Esophagus muscularis mucosa (tissue), 4 donors: ENCODE data around the gene KYAT1.

Experiments used
- EP300 ChIP-seq: sonication (generic); formaldehyde crosslinking; IDR thresholded peaks from one replicate; pipeline ENCODE4 v1.6.1; 2017; ENCODE audit warnings: antibody characterized with exemption
- POLR2A ChIP-seq: fragments of 450-650 bp; IDR thresholded peaks from one replicate; pipeline ENCODE4 v1.6.1; 2017; ENCODE audit warnings: antibody characterized with exemption, moderate library complexity, mild to moderate bottlenecking, low read depth
- POLR2AphosphoS5 ChIP-seq, 2 donors: sonication (generic); formaldehyde crosslinking; IDR thresholded peaks; one replicate each; pipeline ENCODE4 v1.6.1; 2017; ENCODE audit warnings: antibody characterized with exemption in 2 of 2
- TF ChIP-seq, protein P1 (sequence below), 3 experiments: fragments of 200-600 bp in 2 of 3; fragments of 450-650 bp in 1 of 3; sonication (generic) in 2 of 3; IDR thresholded peaks; one replicate each; pipeline ENCODE4 v1.5.1; 2017 to 2019; ENCODE audit warnings: antibody characterized with exemption in 3 of 3, mild to moderate bottlenecking in 2 of 3, moderate library complexity in 1 of 3

DNA sequence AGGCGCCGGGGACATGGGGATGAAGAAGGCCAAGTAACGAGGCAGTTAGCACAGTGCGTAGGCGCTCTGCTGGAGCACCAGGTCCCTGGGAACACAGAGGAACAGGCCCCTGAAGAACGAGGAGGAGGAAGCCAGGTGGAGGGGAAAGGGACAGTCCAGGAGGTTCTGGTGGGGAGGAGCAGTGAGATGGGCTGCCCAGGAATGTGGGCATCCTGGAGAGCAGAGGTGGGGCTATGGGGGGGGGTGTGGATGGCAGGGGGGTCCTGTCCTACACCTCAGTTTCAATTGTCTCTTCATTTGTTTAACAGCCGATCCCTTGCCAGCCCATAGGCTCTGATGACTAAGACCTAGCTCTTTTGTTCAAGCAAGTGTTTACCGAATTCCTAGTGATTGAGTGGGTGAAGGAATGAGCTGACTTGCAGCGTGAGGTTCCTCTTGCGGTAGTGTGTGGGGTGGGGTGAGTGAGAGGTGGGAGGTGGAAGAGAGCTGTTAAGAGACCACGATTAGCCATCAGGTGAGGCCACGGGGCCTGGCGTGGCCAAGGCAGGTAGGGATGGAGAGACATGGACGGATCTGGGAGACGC lies 30.6 kb upstream of the KYAT1 start:
- TF ChIP-seq, protein P1, sequence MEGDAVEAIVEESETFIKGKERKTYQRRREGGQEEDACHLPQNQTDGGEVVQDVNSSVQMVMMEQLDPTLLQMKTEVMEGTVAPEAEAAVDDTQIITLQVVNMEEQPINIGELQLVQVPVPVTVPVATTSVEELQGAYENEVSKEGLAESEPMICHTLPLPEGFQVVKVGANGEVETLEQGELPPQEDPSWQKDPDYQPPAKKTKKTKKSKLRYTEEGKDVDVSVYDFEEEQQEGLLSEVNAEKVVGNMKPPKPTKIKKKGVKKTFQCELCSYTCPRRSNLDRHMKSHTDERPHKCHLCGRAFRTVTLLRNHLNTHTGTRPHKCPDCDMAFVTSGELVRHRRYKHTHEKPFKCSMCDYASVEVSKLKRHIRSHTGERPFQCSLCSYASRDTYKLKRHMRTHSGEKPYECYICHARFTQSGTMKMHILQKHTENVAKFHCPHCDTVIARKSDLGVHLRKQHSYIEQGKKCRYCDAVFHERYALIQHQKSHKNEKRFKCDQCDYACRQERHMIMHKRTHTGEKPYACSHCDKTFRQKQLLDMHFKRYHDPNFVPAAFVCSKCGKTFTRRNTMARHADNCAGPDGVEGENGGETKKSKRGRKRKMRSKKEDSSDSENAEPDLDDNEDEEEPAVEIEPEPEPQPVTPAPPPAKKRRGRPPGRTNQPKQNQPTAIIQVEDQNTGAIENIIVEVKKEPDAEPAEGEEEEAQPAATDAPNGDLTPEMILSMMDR (IDR thresholded peaks at IDR 0.05) = no peak
- no peak for TF ChIP-seq EP300
- TF ChIP-seq POLR2A = no peak
- no peak for TF ChIP-seq POLR2AphosphoS5 (IDR thresholded peaks at IDR 0.05)
